Activated gamma-delta T cell treated with anti-CD3 and anti-CD28 coated beads, Interleukin-2, amount 50 U/mL, for 16 hours (primary cell): ENCODE measurements around the gene ID3.

ENCODE experiments used
- DNase-seq: peaks from one replicate; pipeline ENCODE4 v3.0.0-alpha.2; 2020; ENCODE audit warnings: low read depth

Gene ID3

DNA sequence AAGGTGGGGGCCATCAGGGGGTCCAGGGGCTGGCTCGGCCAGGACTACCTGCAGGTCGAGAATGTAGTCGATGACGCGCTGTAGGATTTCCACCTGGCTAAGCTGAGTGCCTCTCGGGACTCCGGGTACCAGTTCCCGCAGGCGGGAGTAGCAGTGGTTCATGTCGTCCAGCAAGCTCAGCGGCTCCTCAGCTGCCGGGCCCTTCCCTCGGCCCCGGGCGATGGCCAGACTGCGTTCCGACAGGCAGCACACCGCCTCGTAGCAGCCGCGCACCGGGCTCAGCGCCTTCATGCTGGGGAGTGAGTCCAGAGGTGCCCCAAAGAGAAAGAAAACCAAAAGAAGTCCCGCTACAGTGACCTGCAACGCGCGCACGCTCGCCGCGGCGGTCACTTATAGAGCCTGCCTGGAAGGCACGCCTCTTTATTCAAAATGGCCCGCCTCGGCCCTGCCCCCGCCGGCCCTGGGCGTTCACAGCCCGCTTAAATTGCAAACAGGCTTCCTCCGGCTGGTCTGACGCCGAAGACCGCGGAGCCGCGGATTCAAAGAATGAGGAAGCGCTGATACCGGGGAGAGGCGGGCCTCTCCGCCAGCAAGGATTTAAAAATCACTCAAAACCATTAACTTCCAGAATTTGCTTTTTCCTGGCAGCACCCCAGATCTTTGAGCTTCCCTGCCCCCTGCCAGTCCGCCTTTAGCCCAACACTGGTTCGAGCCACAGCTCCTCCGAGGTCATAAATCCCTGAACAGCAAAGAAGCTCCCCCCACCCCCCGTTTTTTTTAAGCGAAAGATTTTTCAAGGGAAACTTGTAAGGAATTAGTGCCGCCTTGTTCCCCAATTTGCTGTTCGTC lies at the start of gene ID3:
TSS of gene ID3 (minus strand) at position 366 of the 849 bp plus-strand sequence. CDS start at position 291, 75 bp downstream.
- peak; percentile 78 for DNase-seq

DNA sequence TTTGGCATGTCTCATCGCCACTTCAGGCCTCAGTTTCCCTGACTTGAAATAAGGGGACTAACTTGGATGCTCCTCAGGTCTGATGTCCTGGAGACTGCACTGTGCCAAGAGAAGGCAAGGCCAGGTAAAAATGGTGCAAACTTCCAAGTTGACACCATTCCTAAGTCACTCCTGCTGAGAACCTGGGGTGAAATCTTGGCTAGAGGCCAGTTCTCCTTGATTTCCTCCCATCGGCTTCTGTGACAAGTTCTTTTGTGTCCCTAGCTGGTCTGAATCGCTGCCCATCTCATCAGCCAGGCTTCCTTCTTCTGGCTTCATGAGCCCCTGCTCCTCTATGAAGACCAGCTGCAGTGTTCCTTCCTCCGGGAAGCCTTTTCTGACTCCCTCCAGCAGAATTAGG lies 48.6 kb upstream of the ID3 start:
- no peak for DNase-seq

DNA sequence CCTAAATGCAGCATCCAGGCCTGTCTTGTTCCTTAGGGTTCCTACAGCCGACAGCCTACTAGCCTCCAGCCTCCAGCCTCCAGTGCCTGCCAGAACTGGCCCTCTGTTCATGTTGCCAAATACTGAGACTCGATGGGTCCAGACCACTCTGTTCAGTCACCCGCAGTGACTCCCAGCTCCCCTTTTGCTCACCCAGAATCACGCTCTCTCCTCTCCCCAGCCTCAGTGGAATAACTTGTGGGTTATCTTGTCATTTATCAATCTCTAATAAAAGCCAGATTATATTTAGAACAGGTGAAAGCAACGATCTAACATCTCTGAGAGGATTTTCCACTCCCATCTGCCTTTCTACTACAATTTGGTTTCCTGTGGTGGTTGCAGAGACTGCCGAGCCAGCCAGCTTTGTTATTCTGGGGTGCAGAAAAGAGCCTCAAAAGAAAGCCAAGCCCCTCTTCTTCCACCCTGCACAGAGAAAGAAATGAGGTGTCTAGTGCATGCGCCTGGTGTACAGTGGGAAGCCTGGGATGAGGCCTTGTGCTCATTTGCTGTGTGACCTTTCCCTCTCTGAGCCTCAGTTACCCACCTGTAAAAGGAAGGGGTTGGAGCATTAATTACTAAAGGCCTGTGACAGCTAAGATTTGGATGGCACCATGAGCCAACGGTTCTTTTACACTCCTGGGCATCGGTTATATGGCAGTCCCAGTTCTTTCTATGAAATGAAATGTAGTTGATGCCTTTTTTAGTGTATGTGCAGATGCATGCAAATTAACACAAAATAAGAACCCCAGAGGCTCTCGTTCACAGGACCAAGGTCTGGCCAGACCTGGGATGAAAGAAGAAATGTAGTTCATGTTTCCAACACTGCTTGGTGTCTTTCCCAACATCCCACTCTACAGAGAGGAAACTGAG lies 42.9 kb upstream of the ID3 start:
- DNase-seq: no peak

DNA sequence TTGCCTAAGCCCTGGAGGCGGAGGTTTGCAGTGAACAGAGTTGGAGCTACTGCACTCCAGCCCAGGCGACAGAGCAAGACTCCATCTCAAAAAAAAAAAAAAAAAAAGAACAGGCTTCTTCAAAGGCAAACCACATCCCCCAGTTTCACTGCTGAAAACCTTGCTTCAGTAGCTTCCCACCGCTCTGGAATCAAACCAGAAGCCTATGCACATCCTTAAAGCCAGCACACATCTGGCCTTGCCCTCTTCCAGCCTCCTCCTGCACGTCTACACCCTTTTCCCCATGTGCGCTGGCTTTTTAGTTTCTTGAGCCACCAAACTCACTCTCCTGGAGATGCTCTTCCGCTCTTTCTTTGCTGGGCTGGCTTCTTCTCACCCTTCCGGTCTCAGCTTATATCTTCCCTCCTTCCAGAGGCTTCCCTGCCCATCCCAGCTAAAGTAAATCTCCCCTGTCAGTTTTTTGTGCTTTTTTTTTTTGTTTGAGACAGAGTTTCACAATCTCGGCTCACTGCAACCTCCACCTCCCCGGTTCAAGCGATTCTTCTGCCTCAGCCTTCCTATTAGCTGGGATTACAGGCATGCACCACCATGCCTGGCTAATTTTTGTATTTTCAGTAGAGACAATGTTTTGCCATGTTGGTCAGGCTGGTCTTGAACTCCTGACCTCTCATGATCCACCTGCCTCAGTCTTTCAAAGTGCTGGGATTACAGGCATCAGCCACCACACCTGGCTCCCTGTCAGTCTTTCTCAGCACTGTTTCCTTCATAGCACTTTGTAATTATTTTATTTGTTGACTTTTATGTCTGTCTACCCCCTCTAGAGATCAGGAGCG lies 42.0 kb upstream of the ID3 start:
- DNase-seq: no peak

GRCh38 chr1:23600283-23600682 lies 41.0 kb upstream of the ID3 start:
- no peak for DNase-seq

GRCh38 chr1:23599125-23599524 lies 39.8 kb upstream of the ID3 start:
- no peak for DNase-seq

GRCh38 chr1:23598424-23598823 lies 39.1 kb upstream of the ID3 start:
- no peak for DNase-seq

DNA sequence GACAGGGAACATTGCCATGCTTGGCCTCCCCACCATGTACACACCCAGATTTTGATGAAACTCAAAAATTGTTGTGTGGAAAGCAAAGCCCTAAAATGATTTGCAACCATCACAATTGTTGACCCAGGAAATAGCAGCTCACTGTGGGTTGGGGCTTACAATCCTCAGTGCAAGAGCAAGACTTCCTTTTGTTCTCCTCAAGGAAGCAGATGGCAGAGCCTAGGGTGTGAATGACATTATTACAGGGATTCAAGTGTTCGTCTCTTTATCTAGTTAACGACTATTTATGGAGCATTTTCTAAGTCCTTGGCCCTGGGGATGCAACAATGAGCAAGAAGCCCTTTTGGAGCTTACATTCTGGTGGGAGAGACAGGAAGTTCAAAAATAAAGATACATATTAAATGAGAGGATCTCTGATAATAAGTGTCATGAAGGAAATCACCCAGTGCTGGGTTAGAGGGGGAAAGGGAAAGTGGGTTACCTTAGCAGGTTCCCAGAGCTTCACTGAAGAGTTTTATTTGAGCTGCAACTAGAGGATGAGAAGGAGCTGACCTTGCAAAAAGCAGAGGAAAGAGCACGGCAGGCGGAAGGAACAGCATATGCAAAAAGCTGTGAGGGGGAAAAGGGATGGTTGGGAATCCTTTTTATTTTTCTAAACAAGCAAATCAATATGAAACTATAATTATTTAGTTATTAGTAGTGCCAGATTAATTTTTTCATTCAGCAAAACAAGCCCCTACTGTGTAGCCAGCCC lies 38.5 kb upstream of the ID3 start:
- DNase-seq: no peak

DNA sequence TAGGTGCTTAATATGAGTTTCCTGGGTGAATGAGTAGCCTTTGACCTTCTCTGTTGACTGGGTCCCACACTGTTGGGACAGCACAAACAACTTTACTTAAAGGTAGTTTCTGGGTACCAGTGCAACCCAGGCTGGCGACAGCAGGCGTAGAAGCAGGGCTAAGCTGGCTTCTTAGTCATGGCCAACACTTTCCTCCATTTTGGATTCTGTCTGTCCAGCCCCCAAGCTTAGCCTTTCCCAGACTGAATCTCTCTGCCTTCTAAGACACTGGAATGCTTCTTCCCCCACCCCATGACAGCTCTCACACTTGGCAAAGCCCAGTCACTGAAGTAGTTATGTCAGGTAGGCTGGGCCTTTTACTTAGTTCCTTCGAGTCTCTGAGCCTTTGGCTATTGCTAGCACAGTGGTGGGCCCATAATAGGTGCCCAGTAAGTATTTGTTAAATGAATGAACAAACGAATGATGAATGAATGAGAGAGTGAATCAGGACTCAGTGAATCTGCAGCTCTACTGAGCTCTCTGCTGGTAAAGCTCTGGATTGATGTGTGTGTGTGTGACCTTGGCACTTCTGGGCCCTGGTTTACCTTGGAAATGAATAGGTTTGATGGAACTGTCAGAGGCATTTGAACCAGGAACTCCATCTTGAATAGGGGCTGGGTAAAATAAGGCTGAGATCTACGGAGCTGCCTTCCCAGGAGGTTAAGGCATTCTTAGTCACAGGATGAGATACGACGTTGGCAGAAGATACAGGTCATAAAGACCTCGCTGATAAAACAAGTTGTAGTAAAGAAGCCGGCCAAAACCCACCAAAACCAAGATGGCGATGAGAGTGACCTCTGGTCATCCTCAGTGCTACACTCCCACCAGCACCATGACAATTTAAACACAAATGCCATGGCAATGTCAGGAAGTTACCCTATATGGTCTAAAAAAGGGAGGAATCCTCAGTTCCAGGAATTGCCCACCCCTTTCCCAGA lies 37.4 kb upstream of the ID3 start:
- no peak for DNase-seq

DNA sequence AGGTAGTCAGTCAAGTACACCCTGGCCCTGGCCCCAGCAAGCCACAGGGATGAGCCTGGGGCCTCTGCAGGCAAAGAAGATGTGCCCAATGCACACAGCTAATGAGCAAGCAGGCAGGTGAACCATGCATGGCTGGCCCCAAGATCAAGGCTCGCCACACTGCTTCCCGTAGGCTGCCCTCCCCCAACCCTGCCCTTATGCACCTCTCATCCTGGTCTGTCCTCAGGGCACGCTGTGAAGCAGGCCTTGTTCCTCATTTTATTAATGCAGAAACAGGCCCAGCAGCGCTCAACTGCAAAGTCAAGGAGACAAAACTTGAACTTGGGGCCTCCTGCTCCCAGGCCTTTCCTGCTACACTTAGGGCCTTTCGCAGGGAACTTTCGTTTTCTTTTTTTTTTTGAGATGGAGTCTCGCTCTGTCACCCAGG lies 35.6 kb upstream of the ID3 start:
- DNase-seq: no peak

GRCh38 chr1:23594149-23594907 lies 35.0 kb upstream of the ID3 start:
- DNase-seq: no peak

DNA sequence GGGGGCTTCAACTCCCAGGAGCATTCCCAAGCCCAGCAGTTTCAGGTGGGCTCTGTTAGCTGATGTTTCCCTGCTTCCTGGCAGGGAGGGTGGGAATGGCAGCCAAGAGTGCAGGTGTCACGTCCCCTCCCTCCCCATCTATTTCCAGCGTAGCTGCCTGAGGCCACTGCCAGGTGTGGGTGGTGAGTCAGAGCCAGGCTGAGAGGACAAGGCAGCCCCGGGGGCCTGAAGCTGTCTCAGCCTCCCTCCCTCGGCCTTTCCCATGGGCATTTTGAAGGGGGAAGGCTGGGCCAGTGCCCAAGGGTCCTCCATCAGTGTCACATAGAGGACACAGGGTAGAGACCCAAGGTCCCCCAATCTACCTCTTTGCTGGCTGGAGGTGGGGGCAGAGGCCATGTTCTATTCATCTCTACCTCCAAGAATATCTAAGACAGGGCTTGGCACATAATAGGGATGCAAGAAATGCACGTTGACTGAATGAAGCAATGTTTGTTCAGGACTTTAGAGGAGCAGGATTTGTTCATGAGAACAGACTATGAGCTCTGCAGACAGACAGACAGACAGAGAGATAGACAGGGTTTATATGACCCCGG lies 34.4 kb upstream of the ID3 start:
- DNase-seq: no peak

- DNase-seq: no peak
Observed at GRCh38 chr1:23593042-23593521, 33.8 kb upstream of the ID3 start.

DNA sequence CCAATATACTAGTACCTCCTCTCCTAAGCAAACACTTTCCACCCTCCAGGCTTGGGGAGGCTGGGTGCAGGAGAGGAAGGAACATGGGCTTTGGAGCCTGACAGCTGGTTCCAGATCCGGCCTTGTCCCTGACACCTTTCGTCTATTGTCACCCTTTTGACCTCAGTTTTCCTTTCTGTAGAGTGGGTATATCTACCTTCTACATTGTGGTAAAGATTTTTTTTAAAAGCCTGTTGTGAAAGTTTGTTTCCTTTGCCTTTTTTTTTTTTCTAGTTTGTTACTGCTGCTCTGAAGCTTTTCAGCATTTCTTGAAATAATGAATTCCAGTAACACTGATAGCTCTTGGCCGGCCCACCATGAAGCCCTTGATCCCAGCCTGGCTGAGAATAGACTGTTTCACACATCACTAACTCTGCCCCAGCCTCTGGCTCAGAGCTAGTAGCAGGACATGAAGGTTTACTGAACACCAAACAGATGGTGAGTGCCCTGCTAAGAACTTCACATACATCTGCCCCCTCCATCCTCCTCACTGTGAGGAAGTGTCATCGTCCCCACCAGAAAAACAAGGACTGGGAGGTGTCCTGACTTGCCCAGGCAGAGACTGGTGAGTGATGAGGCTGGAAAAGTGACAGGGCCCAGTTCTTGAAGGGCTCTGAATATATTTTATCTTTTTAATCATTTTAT lies 33.0 kb upstream of the ID3 start:
- no peak for DNase-seq

GRCh38 chr1:23591460-23592208 lies 32.3 kb upstream of the ID3 start:
- peak; percentile 51 for DNase-seq

- no peak for DNase-seq
Observed at GRCh38 chr1:23590058-23590783, 30.9 kb upstream of the ID3 start.

- no peak for DNase-seq
Observed at GRCh38 chr1:23589585-23589986, 30.3 kb upstream of the ID3 start.
